H1 (cell line): ENCODE measurements around the gene CACNG7. TPM values are rescaled to one million over a fixed set of nuclear protein-coding genes. Genes with fewer than 3 reads are reported as not detected.

Experiments used
- CTCF ChIA-PET: fragments of 300-600 bp; sonication (Branson Sonifier 250); formaldehyde crosslinking; loops from one replicate; lab custom pipeline; 2021; ENCODE audit not compliant: partially characterized antibody; lab: Charles Lee
- POLR2A ChIA-PET: fragments of 300-600 bp; sonication (Branson Sonifier 250); formaldehyde crosslinking; loops from one replicate; lab custom pipeline; 2021; ENCODE audit warnings: inconsistent platforms; ENCODE audit not compliant: partially characterized antibody; lab: Charles Lee
- DNase-seq, 2 experiments: peaks; one replicate each; pipeline versions ENCODE4 v3.0.0 to v3.0.0-alpha.2; 2010 to 2022; ENCODE audit warnings: low spot score in 2 of 2, low read depth in 1 of 2, mixed read lengths in 1 of 2
- FAIRE-seq: peaks from 2 replicates; lab custom pipeline; 2011; peaks lifted over from hg19 to GRCh38; lab: Jason Lieb, UNC
- H2AFZ ChIP-seq: 2 replicates; pipeline ENCODE4 v1.8.1; 2012; ENCODE audit warnings: low read length, inconsistent platforms
- H2AK5ac ChIP-seq: 2 replicates; pipeline ENCODE4 v1.6.1; 2013; ENCODE audit warnings: low read depth, low read length
- H2BK120ac ChIP-seq: replicated peaks from 2 replicates; pipeline ENCODE3; 2013; ENCODE audit warnings: low read depth, low read length, inconsistent platforms
- H2BK12ac ChIP-seq: 2 replicates; pipeline ENCODE4 v1.6.1; 2013; ENCODE audit warnings: low read depth, low read length
- H2BK15ac ChIP-seq: 2 replicates; pipeline ENCODE4 v1.6.1; 2013; ENCODE audit warnings: low read length
- H2BK20ac ChIP-seq: 2 replicates; pipeline ENCODE4 v1.6.1; 2013; ENCODE audit warnings: low read length
- H2BK5ac ChIP-seq: 2 replicates; pipeline ENCODE4 v1.6.1; 2013; ENCODE audit warnings: low read depth, low read length
- H3K14ac ChIP-seq: 2 replicates; pipeline ENCODE4 v1.6.1; 2013; ENCODE audit warnings: inconsistent platforms; ENCODE audit not compliant: insufficient read length
- H3K18ac ChIP-seq: 2 replicates; pipeline ENCODE4 v1.6.1; 2013; ENCODE audit warnings: low read length; ENCODE audit errors: extremely low read depth
- H3K23ac ChIP-seq: 2 replicates; pipeline ENCODE4 v1.6.1; 2013; ENCODE audit warnings: inconsistent platforms; ENCODE audit not compliant: insufficient read length
- H3K23me2 ChIP-seq: 2 replicates; pipeline ENCODE4 v1.6.1; 2013; ENCODE audit warnings: low read depth, low read length
- H3K27ac ChIP-seq: 2 replicates; pipeline ENCODE4 v1.6.1; 2011; ENCODE audit warnings: low read depth, low read length, inconsistent platforms
- H3K27me3 ChIP-seq, 4 experiments: replicated peaks in 1 of 4; 1 replicate in 1 of 4; 2 replicates in 3 of 4; pipeline versions ENCODE4 v1.6.1 to v1.8.1; 2011 to 2013; ENCODE audit warnings: low read length in 3 of 4, mild to moderate bottlenecking in 3 of 4, inconsistent platforms in 2 of 4, mixed read lengths in 2 of 4, moderate library complexity in 1 of 4; ENCODE audit not compliant: control insufficient read depth in 3 of 4, insufficient read depth in 3 of 4; ENCODE audit errors: extremely low read depth in 1 of 4
- H3K36me3 ChIP-seq, 4 experiments: 2 replicates each; pipeline versions ENCODE4 v1.6.1 to v1.8.1; 2011 to 2013; ENCODE audit warnings: mild to moderate bottlenecking in 4 of 4, low read length in 3 of 4, moderate library complexity in 2 of 4, control low read depth in 1 of 4, inconsistent platforms in 1 of 4; ENCODE audit not compliant: insufficient read depth in 4 of 4, control insufficient read depth in 2 of 4
- H3K4ac ChIP-seq: replicated peaks from 2 replicates; pipeline ENCODE3; 2013; ENCODE audit warnings: low read length, low read depth, mixed read lengths, inconsistent platforms; ENCODE audit not compliant: insufficient read length
- H3K4me1 ChIP-seq, 4 experiments: replicated peaks in 1 of 4; 1 replicate in 1 of 4; 2 replicates in 3 of 4; pipeline versions ENCODE4 v1.6.1 to v1.8.1; 2011 to 2013; ENCODE audit warnings: low read length in 3 of 4, inconsistent platforms in 2 of 4, mixed read lengths in 1 of 4; ENCODE audit not compliant: insufficient read depth in 4 of 4, control insufficient read depth in 3 of 4
- H3K4me2 ChIP-seq, 2 experiments: 2 replicates each; pipeline versions ENCODE4 v1.6.1 to v1.8.1; 2011 to 2013; ENCODE audit warnings: low read depth in 2 of 2, low read length in 2 of 2, control low read depth in 1 of 2, inconsistent platforms in 1 of 2, mild to moderate bottlenecking in 1 of 2; ENCODE audit not compliant: insufficient read depth in 1 of 2
- H3K4me3 ChIP-seq, 4 experiments: fragments of 200-600, 300-600 bp in 1 of 4; sonication (generic), shearing (Covaris generic), sonication (Bioruptor Twin) in 1 of 4; 2 replicates each; pipeline versions ENCODE4 v1.5.1 to v1.8.1; 2011 to 2016; ENCODE audit warnings: low read length in 4 of 4, low read depth in 3 of 4, control low read depth in 2 of 4, inconsistent platforms in 2 of 4, mild to moderate bottlenecking in 2 of 4, mixed read lengths in 1 of 4, moderate library complexity in 1 of 4; ENCODE audit not compliant: insufficient read depth in 2 of 4; ENCODE audit errors: extremely low read depth in 1 of 4
- H3K56ac ChIP-seq: replicated peaks from 2 replicates; pipeline ENCODE3; 2013; ENCODE audit warnings: low read depth, mild to moderate bottlenecking, mixed read lengths, low read length, inconsistent platforms; ENCODE audit not compliant: insufficient read length
- H3K79me1 ChIP-seq: 2 replicates; pipeline ENCODE4 v1.6.1; 2013; ENCODE audit warnings: low read depth, low read length, control low read depth
- H3K79me2 ChIP-seq, 2 experiments: 2 replicates each; pipeline versions ENCODE4 v1.6.1 to v1.8.1; 2012 to 2013; ENCODE audit warnings: low read length in 2 of 2, mild to moderate bottlenecking in 2 of 2, inconsistent platforms in 1 of 2; ENCODE audit not compliant: insufficient read depth in 2 of 2, control insufficient read depth in 1 of 2
- H3K9ac ChIP-seq, 4 experiments: replicated peaks in 1 of 4; 1 replicate in 1 of 4; 2 replicates in 3 of 4; pipeline versions ENCODE4 v1.6.1 to v1.8.1; 2011 to 2013; ENCODE audit warnings: low read depth in 3 of 4, low read length in 3 of 4, control low read depth in 2 of 4, mild to moderate bottlenecking in 2 of 4, moderate library complexity in 2 of 4, inconsistent platforms in 1 of 4; ENCODE audit errors: extremely low read depth in 1 of 4
- H3K9me3 ChIP-seq, 2 experiments: 2 replicates each; pipeline versions ENCODE4 v1.6.1 to v1.8.1; 2012 to 2013; ENCODE audit warnings: mild to moderate bottlenecking in 2 of 2, moderate library complexity in 2 of 2, control low read depth in 1 of 2, inconsistent platforms in 1 of 2, low read depth in 1 of 2, low read length in 1 of 2, mixed read lengths in 1 of 2; ENCODE audit not compliant: insufficient read depth in 2 of 2
- H4K20me1 ChIP-seq, 2 experiments: replicated peaks in 1 of 2; 2 replicates each; pipeline versions ENCODE3 to v1.8.1; 2011 to 2013; ENCODE audit warnings: inconsistent platforms in 2 of 2, low read length in 2 of 2, mild to moderate bottlenecking in 1 of 2; ENCODE audit not compliant: insufficient read depth in 2 of 2, control insufficient read depth in 1 of 2
- H4K5ac ChIP-seq: 2 replicates; pipeline ENCODE4 v1.6.1; 2013; ENCODE audit warnings: low read length, low read depth, mixed read lengths, inconsistent platforms; ENCODE audit not compliant: insufficient read length
- H4K8ac ChIP-seq: 2 replicates; pipeline ENCODE4 v1.8.0; 2013; ENCODE audit warnings: mild to moderate bottlenecking, moderate library complexity, low read length, inconsistent platforms; ENCODE audit not compliant: insufficient read depth; ENCODE audit errors: extremely low read depth
- H4K91ac ChIP-seq: replicated peaks from 2 replicates; pipeline ENCODE3; 2013; ENCODE audit warnings: low read length, mixed read lengths, inconsistent platforms; ENCODE audit not compliant: insufficient read length
- ATF3 ChIP-seq: IDR thresholded peaks from 2 replicates; pipeline ENCODE4 v1.6.1; 2011; ENCODE audit warnings: low read depth, mild to moderate bottlenecking, low read length; ENCODE audit not compliant: insufficient read depth
- BRCA1 ChIP-seq: IDR thresholded peaks from 2 replicates; pipeline ENCODE4 v1.6.1; 2012; ENCODE audit warnings: low read depth, low read length, improper control_type of control experiment
- CHD2 ChIP-seq: IDR thresholded peaks from 2 replicates; pipeline ENCODE4 v1.6.1; 2012; ENCODE audit warnings: low read length, improper control_type of control experiment
- HDAC2 ChIP-seq, 2 experiments: fragments of 300-600 bp in 1 of 2; sonication (generic) in 1 of 2; IDR thresholded peaks; 2 replicates each; pipeline ENCODE4 v1.6.1; 2011 to 2012; ENCODE audit warnings: low read depth in 2 of 2, low read length in 2 of 2, mild to moderate bottlenecking in 2 of 2, moderate library complexity in 2 of 2, borderline replicate concordance in 1 of 2, inconsistent platforms in 1 of 2
- JUND ChIP-seq: IDR thresholded peaks from 2 replicates; pipeline ENCODE4 v1.6.1; 2011; ENCODE audit warnings: mild to moderate bottlenecking, improper control_type of control experiment, low read length
- KDM5A ChIP-seq: fragments of 200-600 bp; IDR thresholded peaks from 2 replicates; pipeline ENCODE4 v1.7.1; 2012; ENCODE audit warnings: mild to moderate bottlenecking, low read length, inconsistent platforms, mixed read lengths
- NANOG ChIP-seq: IDR thresholded peaks from 2 replicates; pipeline ENCODE4 v1.6.1; 2011; ENCODE audit warnings: low read length, low read depth, mild to moderate bottlenecking, inconsistent platforms; ENCODE audit not compliant: insufficient read depth, poor library complexity, severe bottlenecking
- SIN3A ChIP-seq, 2 experiments: IDR thresholded peaks in 1 of 2; conservative IDR thresholded peaks in 1 of 2; 2 replicates each; pipeline ENCODE4 v1.6.1; 2011 to 2012; ENCODE audit warnings: low read length in 2 of 2, improper control_type of control experiment in 1 of 2, low read depth in 1 of 2, mild to moderate bottlenecking in 1 of 2
- SRF ChIP-seq: IDR thresholded peaks from 2 replicates; pipeline ENCODE4 v1.6.1; 2011; ENCODE audit warnings: mild to moderate bottlenecking, low read depth, low read length, moderate library complexity
- TAF1 ChIP-seq: IDR thresholded peaks from 2 replicates; pipeline ENCODE4 v1.6.1; 2011; ENCODE audit warnings: mild to moderate bottlenecking, low read depth, low read length
- USF2 ChIP-seq: IDR thresholded peaks from 2 replicates; pipeline ENCODE4 v1.6.1; 2011; ENCODE audit warnings: low read length, improper control_type of control experiment
- YY1 ChIP-seq: IDR thresholded peaks from 2 replicates; pipeline ENCODE4 v1.6.1; 2011; ENCODE audit warnings: low read depth, mild to moderate bottlenecking, low read length
- WGBS, 2 experiments: shearing (Covaris generic) in 1 of 2; methylation state at CpG; one replicate each; pipeline versions ENCODE4 v1.1.6 to v1.1.7; 2013 to 2015; ENCODE audit warnings: low lambda C conversion rate in 2 of 2, mixed read lengths in 2 of 2, inconsistent platforms in 1 of 2, low coverage in 1 of 2, missing lambda C conversion rate in 1 of 2; ENCODE audit not compliant: insufficient replicate concordance in 2 of 2, insufficient coverage in 1 of 2, insufficient read length in 1 of 2; ENCODE audit errors: extremely low coverage in 1 of 2, missing lambda C conversion rate in 1 of 2; 5-methylcytosine and 5-hydroxymethylcytosine counted together
- polyA plus RNA-seq, 7 experiments: library from polyadenylated mRNA; depleted of rRNA in 3 of 7; stranded (reverse) in 5 of 7; unstranded in 2 of 7; fragments of >200 nt in 5 of 7; fragments of 200-250 nt in 2 of 7; gene quantifications; 1 replicate in 5 of 7; 2 replicates in 1 of 7; 4 replicates in 1 of 7; pipeline versions ENCODE4 v1.2.1 to v1.2.3, GENCODE V29; 2011 to 2013; ENCODE audit warnings: missing spikeins in 2 of 7, mixed read lengths in 2 of 7
- total RNA-seq: library from RNA; stranded (reverse); fragmentation: NEBNext Ultra II Directional; extraction: Animal tissue kit (Norgen Biotek cat#: 25700); gene quantifications from 2 replicates; pipeline ENCODE4 v1.2.1, GENCODE V29; 2021

Gene CACNG7
- total and polyA plus RNA-seq, 2 of the 8 experiments (the other 6 are each of a cell fraction or from before 2014, with no cell fraction given): 28.9 to 69.8 TPM

GRCh38 chr19:53917356-53917755, 8.3 kb downstream of the CACNG7 start:
- Histone ChIP-seq H2BK15ac (no peak overlapping the region), H2BK12ac (no peak overlapping the region), H3K56ac (no peak overlapping the region), H3K9me3 (no peaks in the 10 kb centered on the region; a peak in 1 of 4 replicates), H4K8ac (no peak overlapping the region), H3K79me1 (no peaks in the 10 kb centered on the region; the same call in none of the 2 replicates), H4K5ac (no peak overlapping the region), H3K27me3 (no peaks in the 10 kb centered on the region), H3K4me3 (no peak overlapping the region), H2BK5ac (no peak overlapping the region), H3K4ac (no peak overlapping the region), H3K27ac (no peak overlapping the region), H3K23ac (no peak overlapping the region), H2AK5ac (no peak overlapping the region), H3K18ac (no peak overlapping the region), H3K4me1 (no peaks in the 10 kb centered on the region; a peak in 1 of 7 replicates), H3K14ac (no peak overlapping the region), H2BK20ac (no peak overlapping the region), H3K23me2 (no peaks in the 10 kb centered on the region; the same call in 1 of the 2 replicates), H2BK120ac (no peak overlapping the region), H3K4me2 (no peak overlapping the region), H3K9ac (no peak overlapping the region), H4K20me1 (peaks cover 3 to 5% of the 10 kb centered on the region in 2 experiments), H2AFZ (no peak overlapping the region), H3K79me2 (peaks cover 0 to 4% of the 10 kb centered on the region in 2 experiments; a peak in 1 of 4 replicates), H4K91ac (no peak overlapping the region), H3K36me3 (peaks cover 13 to 43% (median 25%) of the 10 kb centered on the region in 4 experiments)
- DNase-seq (no peak), FAIRE-seq (no peak)
- POLR2A ChIA-PET: interaction anchor here (0.6 to 1.2 kb wide), 5 partner anchors 9 to 58 kb away, joined by 3 to 4 read pairs (median 3); no protein-coding TSS in a partner anchor
- 89% methylated on average over 7 of the region's 7 CpGs; no CpG with 5 or more reads in 1 of the 2 experiments for WGBS, 2 experiments
- CTCF ChIA-PET: interaction anchor here (0.7 to 1.6 kb wide), 9 partner anchors 8 to 124 kb away, joined by 3 to 10 read pairs (median 6); no protein-coding TSS in a partner anchor
- no peak for TF ChIP-seq USF2
- no peak for TF ChIP-seq HDAC2 (IDR thresholded peaks at IDR 0.05; ENCODE audit: borderline replicate concordance in 1 of 2, low read depth in 2 of 2, low read length in 2 of 2)
- TF ChIP-seq SIN3A (conservative IDR thresholded peaks at IDR 0.05 in 1 of 2, IDR thresholded peaks at IDR 0.05 in 1 of 2; ENCODE audit: low read depth in 1 of 2, low read length in 2 of 2): no peak
- TF ChIP-seq SRF: no peak
- TF ChIP-seq JUND: no peak
- TF ChIP-seq CHD2: no peak
- no peak for TF ChIP-seq KDM5A
- no peak for TF ChIP-seq YY1
- TF ChIP-seq NANOG: no peak
- TF ChIP-seq TAF1: no peak
- no peak for TF ChIP-seq ATF3
- no peak for TF ChIP-seq BRCA1
